DND-41 (cell line): ENCODE measurements around the gene SP9.

Source experiments
- ATAC-seq: fragments of 200-7000 bp; cut with Tn5 transposase; 3 replicates; pipeline ENCODE4 v1.9.1; 2021; ENCODE audit warnings: low read depth; ENCODE audit not compliant: insufficient read depth
- DNase-seq: peaks from one replicate; pipeline ENCODE4 v3.0.0-alpha.2; 2020
- H2AFZ ChIP-seq: 2 replicates; pipeline ENCODE4 v1.6.0; 2012; ENCODE audit warnings: low read depth, low read length
- H3K27ac ChIP-seq: 2 replicates; pipeline ENCODE4 v1.5.1; 2012; ENCODE audit warnings: low read length, inconsistent platforms
- H3K27me3 ChIP-seq: fragments of 200-600 bp; sonication (generic); 2 replicates; pipeline ENCODE4 v1.6.0; 2012; ENCODE audit warnings: low read length, mild to moderate bottlenecking, inconsistent platforms; ENCODE audit not compliant: insufficient read depth, poor library complexity
- H3K36me3 ChIP-seq: 2 replicates; pipeline ENCODE4 v1.5.1; 2012; ENCODE audit warnings: low read length, inconsistent platforms; ENCODE audit not compliant: insufficient read depth
- H3K4me1 ChIP-seq: 2 replicates; pipeline ENCODE4 v1.5.1; 2012; ENCODE audit warnings: mild to moderate bottlenecking, low read length; ENCODE audit not compliant: insufficient read depth
- H3K4me2 ChIP-seq: 2 replicates; pipeline ENCODE4 v1.6.0; 2012; ENCODE audit warnings: mild to moderate bottlenecking, moderate library complexity, low read length, inconsistent platforms; ENCODE audit not compliant: insufficient read depth
- H3K4me3 ChIP-seq, 2 experiments: fragments of 200-600 bp in 1 of 2; shearing (Covaris generic) in 1 of 2; 2 replicates each; pipeline ENCODE4 v1.5.1; 2012 to 2016; ENCODE audit warnings: inconsistent platforms in 2 of 2, low read length in 2 of 2, mild to moderate bottlenecking in 2 of 2, low read depth in 1 of 2, moderate library complexity in 1 of 2
- H3K79me2 ChIP-seq: 2 replicates; pipeline ENCODE4 v1.6.0; 2012; ENCODE audit warnings: low read length, inconsistent platforms; ENCODE audit not compliant: insufficient read depth
- H3K9ac ChIP-seq: 2 replicates; pipeline ENCODE4 v1.6.0; 2012; ENCODE audit warnings: low read depth, mild to moderate bottlenecking, inconsistent platforms, low read length, moderate library complexity
- H3K9me3 ChIP-seq: 2 replicates; pipeline ENCODE4 v1.5.1; 2012; ENCODE audit warnings: low read length, moderate library complexity, mild to moderate bottlenecking, inconsistent platforms; ENCODE audit not compliant: insufficient read depth, severe bottlenecking
- H4K20me1 ChIP-seq: 2 replicates; pipeline ENCODE4 v1.6.0; 2012; ENCODE audit warnings: low read length; ENCODE audit not compliant: insufficient read depth
- CTCF ChIP-seq: IDR thresholded peaks from 2 replicates; pipeline ENCODE4 v1.5.1; 2012; ENCODE audit warnings: borderline replicate concordance, low read length, moderate library complexity, mild to moderate bottlenecking; ENCODE audit not compliant: poor library complexity, severe bottlenecking; ENCODE audit errors: extremely low read depth
- EZH2 ChIP-seq: IDR thresholded peaks from 3 replicates; pipeline ENCODE4 v1.6.1; 2012; ENCODE audit warnings: borderline replicate concordance, low read depth, mild to moderate bottlenecking, moderate library complexity, low read length, inconsistent platforms; ENCODE audit not compliant: severe bottlenecking

SP9 gene

GRCh38 chr2:174300114-174300513, 34.6 kb upstream of the SP9 start:
- Histone ChIP-seq H2AFZ (no peak overlapping the region), H3K4me3 (no peak overlapping the region), H3K79me2 (no peaks in the 10 kb centered on the region), H3K4me1 (no peaks in the 10 kb centered on the region), H3K9ac (no peak overlapping the region), H3K27me3 (no peaks in the 10 kb centered on the region), H3K27ac (no peak overlapping the region), H4K20me1 (no peaks in the 10 kb centered on the region), H3K4me2 (no peak overlapping the region), H3K9me3 (no peaks in the 10 kb centered on the region), H3K36me3 (no peaks in the 10 kb centered on the region)
- no peak for ATAC-seq
- TF ChIP-seq CTCF = no peak
- TF ChIP-seq EZH2 = no peak
- DNase-seq = no peak

- Histone ChIP-seq H3K79me2 (no peaks in the 10 kb centered on the region), H4K20me1 (no peaks in the 10 kb centered on the region), H3K27me3 (peaks cover 1% of the 10 kb centered on the region), H3K27ac (no peak overlapping the region), H3K4me3 (no peak overlapping the region), H3K4me2 (no peak overlapping the region), H3K9me3 (no peaks in the 10 kb centered on the region), H3K9ac (no peak overlapping the region), H2AFZ (no peak overlapping the region), H3K36me3 (no peaks in the 10 kb centered on the region), H3K4me1 (no peaks in the 10 kb centered on the region)
- ATAC-seq (no peak), DNase-seq (no peak)
- TF ChIP-seq EZH2 (no peak), CTCF (no peak)
These were observed 22.0 kb upstream of the SP9 start for GRCh38 chr2:174312581-174313234.

- Histone ChIP-seq H4K20me1 (no peaks in the 10 kb centered on the region), H3K27me3 (no peaks in the 10 kb centered on the region), H2AFZ (no peak overlapping the region), H3K36me3 (no peaks in the 10 kb centered on the region), H3K4me1 (no peaks in the 10 kb centered on the region), H3K4me3 (no peak overlapping the region), H3K9me3 (no peaks in the 10 kb centered on the region), H3K4me2 (no peak overlapping the region), H3K9ac (no peak overlapping the region), H3K79me2 (no peaks in the 10 kb centered on the region), H3K27ac (no peak overlapping the region)
- TF ChIP-seq EZH2 (no peak), CTCF (no peak)
- ATAC-seq (no peak), DNase-seq (no peak)
These were observed 12.6 kb upstream of the SP9 start for GRCh38 chr2:174322149-174322548.
